ENCODE results near the gene GRIN3B.

The GRIN3B gene

DNA sequence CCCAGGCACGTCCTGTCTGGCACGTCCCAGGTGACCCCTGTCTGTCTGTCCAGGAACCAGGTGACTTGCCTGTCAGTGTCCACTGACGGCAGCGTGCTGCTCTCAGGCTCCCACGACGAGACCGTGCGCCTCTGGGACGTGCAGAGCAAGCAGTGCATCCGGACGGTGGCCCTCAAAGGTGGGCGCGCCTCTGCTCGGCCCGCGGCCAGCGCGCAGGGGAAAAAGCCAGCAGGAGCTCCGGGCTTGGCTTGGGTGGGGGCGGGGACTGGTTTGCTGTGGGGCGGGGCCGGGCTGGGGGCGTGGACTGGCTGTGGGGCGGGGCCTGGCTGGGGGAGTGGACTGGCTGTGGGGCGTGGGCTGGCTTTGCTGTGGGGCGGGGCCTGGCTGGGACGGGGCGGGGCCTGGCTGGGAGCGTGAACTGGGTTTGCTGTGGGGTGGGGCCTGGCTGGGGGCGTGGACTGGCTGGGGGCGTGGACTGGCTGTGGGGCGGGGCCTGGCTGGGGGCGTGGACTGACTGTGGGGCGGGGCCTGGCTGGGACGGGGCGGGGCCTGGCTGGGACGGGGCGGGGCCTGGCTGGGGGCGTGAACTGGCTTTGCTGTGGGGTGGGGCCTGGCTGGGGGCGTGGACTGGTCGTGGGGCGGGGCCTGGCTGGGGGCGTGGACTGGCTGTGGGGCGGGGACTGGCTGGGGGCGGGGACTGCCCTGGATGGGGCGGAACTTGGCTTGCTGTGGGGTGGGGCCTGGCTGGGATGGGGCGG lies 8.9 kb upstream of the GRIN3B start:
- no peak for DNase-seq (ENCODE audit: low spot score)

DNA sequence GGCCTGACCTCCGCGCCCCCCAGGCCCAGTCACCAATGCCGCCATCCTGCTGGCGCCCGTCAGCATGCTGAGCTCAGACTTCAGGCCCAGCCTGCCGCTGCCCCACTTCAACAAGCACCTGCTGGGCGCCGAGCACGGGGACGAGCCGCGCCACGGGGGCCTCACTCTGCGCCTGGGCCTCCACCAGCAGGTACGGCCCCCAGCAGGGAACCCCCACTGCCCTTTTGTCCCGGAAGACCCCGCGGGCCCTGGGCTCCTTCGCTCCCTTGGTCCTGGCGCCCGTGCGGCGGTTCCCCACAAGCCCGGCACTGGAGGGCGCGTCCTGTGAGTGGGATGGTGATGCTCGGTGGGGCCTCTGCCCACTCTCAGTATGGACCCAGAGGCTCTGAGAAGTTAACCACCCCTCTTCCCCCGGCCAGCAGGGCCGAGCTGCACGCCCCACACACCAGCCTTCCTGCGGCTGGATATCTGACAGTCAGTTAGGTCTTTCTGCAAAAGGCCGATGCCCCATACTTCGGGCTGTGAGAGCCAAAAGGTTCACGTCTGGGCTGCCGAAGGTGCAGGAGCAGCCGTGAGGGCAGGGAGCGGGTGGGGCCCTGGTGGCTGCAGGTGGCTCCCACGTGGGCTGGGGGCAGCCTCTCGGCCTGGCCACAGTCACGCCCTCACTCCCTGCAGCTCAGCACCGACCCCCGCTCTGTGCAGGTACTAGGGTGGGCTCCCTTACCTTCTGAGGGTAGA lies 8.1 kb upstream of the GRIN3B start:
- no peak for DNase-seq (ENCODE audit: low spot score)

DNA sequence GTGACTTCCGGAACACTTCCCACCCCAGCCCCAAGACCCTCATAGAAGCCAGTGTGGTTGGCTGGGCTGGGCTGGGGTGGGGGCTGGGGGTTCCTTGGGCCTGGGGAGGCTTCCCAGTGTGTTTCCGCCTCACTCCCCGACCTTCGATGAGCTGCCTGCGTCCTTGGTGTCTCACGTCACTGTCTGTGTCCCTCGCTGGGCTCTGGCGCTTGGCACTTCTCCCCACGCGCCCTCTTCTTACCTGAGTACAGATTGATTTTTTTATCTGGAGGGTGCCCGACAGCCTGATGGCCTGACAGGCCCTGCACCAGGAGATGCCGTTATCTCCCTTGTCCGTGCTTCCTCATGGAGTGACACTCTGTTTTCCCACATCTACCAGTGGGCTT lies 7.6 kb upstream of the GRIN3B start:
- no peak for DNase-seq (ENCODE audit: low spot score)

DNA sequence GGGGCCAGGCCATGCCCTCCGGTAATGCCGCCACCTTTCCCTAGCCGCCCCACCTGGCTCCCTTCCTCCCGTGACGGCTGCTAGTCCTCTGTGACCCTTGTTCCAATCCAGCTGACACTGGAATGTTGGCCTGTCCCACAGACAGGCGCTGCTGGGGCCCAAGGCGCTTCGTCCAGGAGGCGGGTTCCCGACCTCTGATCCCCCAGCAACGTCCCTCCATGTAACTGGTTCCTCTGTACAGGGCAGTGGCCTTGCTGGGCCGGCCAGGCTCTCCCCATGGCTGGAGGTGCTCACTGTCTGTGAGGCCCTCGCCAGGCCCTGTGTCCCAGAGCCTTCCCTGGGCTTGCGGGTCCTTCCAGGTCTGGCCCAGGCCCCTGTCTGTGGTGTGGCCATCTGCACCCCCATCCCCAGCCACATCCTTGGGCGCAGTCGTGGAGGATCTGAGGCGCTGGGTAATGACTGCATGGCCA lies 6.8 kb upstream of the GRIN3B start:
- no peak for DNase-seq (ENCODE audit: low spot score)

DNA sequence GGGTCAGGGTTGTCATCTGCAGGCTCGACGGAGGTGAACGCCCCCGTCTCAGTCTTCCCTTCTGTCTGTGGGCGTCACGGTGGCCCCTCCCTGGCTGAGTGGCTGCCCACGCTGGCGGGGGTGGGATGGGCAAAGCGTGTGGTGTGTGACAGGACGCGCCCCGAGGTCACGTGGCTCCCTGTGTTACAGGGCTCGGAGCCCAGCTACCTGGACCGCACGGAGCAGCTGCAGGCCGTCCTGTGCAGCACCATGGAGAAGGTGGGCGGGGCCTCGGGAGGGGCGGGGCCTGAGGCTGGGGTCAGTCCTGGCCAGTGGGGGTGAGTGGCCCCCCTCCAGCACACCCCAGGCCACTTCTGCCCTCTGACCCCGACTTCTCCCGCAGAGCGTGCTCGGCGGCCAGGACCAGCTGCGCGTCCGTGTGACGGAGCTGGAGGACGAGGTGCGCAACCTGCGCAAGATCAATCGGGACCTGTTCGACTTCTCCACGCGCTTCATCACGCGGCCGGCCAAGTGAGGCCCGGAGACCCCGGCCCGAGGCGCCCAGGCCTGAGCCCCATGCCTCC lies 6.3 kb upstream of the GRIN3B start:
- no peak for DNase-seq (ENCODE audit: low spot score)

DNA sequence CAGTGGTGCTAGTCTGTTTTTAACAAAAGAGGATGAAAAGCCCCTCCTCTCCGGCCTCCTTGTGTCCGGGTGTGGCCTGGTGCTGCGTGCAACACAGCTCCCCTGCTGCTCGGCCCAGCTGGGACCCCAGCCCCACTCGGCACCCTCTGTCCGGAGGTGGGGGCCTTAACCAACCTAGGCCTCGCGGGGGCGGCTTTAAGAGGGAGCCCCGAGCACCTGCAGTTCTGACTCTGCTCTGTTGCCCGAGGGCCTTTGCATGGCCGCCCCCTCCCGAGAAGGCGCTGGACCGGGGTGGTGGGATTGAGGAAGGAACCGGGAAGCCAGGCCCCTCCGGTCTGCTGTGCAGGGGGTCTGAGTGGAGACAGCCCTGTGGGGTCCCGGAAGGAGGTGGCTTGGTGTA lies 5.7 kb upstream of the GRIN3B start:
- DNase-seq (ENCODE audit: low spot score): no peak

DNA sequence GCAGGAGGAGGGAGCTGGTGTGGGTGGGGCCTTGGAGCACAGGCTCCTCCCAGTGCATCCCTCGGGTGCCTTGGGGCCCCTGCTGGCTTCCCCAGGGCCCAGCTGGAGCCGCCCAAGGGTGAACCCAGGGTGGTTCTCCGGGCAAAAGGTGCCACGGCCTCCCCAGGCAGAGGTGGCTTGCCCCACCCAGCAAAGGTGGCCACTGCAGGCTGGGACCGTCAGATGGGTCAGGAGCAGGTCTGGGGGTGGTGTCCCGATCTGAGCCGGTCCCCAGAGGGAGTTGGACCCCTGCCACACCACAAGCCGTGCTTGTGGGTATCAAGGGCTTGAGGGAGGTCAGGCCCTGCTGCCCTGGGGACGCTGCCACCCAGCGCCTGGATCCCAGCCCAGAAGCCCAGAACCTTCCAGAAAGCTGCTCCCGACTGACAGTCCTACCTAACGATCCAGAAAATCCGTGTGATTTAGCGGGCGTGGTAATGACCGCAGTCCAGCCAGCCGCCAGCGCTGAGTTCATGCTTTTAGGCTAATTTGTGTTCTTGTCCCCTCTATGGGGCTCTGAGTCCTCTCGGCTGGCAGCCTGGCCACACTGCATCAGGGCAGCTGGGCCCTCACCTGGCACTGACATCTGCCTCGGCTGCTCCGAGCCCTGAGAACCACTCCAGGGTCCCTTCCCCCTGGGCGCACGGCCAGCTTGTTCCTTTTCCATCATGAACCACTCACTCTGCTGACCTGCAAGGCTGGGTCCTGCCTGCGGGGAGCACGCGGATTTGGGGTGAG lies 5.0 kb upstream of the GRIN3B start:
- no peak for DNase-seq (ENCODE audit: low spot score)

DNA sequence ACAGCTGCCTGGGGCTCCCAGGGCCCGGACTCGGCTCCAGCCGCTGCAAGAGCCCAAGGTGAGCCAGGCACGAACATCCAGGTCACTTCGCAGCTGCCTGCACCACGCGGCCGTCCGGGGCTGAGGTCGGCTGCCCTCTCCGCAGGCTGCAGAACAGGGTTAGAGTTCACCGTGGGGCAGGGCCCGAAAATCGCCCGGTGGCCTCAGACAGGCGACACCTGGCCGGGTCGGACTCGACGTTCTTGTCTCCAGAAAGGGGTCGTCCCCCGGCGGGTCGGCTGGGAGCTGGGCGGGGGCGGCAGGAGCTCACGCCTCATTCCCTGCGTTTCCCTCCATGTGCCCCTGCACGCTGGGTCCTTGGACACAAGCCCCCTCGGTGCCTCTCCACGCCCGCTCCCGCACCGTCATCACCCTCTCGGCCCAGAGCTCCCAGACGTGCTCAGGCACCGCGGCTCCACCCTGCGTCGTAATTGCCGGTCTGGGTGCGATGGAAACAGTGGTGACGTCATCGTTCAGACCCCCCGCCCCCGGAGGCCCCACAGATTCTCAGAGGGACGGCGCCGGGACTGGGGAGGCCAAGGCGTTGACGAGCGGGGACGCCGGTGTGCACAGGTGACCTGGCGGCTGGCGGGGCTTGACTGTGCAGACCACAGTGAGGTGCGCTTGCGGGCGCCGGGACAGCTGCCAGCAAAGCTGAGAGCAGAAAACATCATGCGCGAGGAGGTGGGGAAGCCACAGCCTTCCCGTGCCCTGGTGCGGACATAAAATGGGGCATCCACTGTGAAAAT lies 4.0 kb upstream of the GRIN3B start:
- no peak for DNase-seq (ENCODE audit: low spot score)

DNA sequence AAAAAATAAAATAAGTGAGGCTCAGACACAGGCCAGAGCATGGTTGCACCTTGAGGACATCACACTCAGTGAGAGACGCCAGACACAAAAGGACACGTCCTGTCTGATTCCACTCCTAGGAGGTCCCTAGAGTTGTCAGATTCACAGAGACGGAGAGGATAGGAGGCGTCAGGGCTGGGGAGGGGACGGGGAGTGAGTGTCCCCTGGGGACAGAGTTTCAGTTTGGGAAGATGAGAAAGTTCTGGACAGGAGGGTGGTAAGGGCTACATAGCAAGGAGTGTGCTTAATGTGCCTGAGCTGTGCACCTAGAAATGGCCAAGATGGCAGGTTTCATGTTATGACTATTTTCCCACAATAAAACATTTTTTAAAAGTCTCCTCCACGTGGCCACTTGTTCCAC lies 2.2 kb upstream of the GRIN3B start:
- DNase-seq (ENCODE audit: low spot score): no peak

DNA sequence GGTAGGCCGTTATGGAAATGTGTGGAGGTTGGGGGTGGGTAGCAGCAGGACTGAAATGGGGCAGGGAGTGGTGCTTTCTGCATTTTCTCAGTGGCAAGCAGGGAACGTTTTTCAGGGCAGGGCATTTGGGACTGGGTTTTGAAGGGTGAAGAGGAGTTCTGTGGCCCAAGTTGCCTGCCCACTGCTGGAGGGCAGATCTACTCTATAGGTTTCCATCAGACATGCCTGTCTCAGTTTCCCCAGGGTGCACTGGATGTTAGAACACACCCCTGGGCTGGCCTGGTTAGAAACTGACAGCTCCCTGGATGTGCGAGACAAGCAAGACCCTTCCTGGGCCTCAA lies 870 bp upstream of the GRIN3B start:
- no peak for DNase-seq (ENCODE audit: low spot score)

DNA sequence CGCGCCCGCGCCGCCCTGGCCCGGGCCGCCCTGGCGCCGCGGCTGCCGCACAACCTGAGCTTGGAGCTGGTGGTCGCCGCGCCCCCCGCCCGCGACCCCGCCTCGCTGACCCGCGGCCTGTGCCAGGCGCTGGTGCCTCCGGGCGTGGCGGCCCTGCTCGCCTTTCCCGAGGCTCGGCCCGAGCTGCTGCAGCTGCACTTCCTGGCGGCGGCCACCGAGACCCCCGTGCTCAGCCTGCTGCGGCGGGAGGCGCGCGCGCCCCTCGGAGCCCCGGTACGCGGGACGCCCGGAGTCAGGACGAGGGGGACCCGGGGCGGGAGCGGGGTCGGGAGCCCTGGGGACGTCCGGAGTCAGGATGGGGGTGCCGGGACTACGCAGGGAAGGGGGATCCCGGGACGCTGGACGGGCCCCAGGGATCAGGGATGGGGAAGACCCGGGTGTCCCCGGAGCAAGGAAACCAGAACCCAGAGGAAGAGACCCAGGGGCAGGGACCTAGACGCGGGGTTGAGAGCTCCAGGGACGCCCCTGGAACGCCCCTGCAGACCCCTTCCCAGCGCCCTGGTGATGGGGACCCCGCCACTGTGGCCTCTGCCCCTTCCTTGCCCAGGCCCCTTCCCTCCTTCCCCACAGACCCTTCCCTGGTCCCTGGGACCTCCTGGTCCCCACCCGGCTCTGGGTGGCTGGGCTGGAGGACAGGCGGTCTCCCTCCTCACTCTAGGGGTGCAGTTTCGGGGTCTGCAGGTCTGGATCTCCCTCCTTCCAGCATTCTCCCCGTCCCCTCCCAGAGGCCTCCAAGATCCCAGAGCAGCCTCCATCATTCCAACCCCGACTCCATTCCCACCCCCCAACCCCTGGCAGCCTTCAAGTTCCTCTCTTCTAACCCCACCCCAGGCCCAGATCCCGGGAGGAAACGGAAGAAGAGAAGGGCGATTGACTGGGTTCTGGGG lies 645 bp downstream of the GRIN3B start:
- no peak for DNase-seq (ENCODE audit: low spot score)

DNA sequence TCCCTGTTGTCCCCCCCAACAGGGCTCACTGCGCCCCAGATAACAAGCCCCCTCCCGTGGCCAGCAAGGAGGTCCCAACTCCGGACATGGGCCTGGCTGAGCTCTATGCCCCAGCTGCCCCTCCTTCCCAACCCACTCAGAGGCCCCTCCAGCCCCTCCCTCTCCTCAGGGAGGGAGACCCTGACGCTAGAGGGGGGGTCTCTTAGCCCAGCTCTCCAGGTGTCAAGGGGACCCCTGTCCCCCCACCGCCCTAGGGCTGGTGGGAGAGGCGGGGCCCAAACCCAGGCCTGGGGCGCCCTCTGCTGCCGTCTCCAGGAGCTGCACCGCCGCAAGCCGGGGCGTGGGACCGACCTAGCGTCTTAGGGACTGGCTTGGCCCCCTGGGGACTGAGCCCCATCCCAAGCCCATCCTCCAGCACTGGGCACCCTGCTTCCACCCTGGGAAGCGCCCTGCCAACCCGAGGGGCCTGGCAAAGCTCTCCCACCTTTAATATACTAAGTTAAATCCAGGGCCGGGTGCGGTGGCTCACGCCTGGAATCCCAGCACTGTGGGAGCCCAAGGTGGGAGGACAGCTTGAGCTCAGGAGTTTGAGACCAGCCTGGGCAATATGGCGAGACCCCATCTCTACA lies 1.4 kb downstream of the GRIN3B start:
- no peak for DNase-seq (ENCODE audit: low spot score)

DNA sequence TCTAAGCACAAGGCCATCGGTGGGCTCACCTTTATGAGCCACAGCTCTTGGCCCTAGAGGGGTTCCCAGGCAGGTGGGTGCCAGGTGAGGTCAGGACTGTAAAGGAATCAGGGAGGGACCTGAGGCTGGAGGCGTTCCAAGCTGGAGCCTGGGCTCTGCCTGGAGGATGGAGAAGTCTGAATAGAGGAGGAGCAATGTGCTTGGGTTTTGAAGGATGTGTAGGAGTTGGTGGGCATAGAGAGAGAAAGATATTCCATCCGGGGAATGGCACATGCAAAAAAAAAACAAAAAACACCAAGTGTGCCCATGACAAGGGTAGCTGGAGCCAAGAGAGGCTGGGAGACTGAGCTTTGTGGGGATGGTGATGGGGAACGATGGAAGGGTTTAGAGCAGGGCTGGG lies 2.4 kb downstream of the GRIN3B start:
- no peak for DNase-seq (ENCODE audit: low spot score)

DNA sequence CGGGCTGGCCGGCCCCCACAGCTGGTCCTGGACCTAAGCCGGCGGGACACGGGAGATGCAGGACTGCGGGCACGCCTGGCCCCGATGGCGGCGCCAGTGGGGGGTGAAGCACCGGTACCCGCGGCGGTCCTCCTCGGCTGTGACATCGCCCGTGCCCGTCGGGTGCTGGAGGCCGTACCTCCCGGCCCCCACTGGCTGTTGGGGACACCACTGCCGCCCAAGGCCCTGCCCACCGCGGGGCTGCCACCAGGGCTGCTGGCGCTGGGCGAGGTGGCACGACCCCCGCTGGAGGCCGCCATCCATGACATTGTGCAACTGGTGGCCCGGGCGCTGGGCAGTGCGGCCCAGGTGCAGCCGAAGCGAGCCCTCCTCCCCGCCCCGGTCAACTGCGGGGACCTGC lies 3.1 kb downstream of the GRIN3B start:
- no peak for DNase-seq (ENCODE audit: low spot score)

DNA sequence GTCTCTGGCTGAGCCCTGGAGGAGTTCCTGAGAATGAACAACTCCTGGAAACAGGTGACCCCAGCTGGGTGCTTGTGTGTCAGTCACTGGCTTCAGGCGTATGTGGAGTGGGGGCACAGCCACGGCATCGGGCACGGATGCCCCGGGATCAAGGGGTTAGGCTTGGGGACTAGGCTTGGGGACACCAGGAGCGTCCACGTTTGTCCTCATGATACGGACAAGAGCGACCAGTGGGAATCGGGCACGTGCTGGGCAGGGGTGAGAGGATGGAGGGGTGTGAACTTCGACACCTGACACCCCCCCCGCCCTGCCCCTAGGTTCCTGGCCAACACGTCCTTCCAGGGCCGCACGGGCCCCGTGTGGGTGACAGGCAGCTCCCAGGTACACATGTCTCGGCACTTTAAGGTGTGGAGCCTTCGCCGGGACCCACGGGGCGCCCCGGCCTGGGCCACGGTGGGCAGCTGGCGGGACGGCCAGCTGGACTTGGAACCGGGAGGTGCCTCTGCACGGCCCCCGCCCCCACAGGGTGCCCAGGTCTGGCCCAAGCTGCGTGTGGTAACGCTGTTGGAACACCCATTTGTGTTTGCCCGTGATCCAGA lies 4.1 kb downstream of the GRIN3B start:
- no peak for DNase-seq (ENCODE audit: low spot score)

DNA sequence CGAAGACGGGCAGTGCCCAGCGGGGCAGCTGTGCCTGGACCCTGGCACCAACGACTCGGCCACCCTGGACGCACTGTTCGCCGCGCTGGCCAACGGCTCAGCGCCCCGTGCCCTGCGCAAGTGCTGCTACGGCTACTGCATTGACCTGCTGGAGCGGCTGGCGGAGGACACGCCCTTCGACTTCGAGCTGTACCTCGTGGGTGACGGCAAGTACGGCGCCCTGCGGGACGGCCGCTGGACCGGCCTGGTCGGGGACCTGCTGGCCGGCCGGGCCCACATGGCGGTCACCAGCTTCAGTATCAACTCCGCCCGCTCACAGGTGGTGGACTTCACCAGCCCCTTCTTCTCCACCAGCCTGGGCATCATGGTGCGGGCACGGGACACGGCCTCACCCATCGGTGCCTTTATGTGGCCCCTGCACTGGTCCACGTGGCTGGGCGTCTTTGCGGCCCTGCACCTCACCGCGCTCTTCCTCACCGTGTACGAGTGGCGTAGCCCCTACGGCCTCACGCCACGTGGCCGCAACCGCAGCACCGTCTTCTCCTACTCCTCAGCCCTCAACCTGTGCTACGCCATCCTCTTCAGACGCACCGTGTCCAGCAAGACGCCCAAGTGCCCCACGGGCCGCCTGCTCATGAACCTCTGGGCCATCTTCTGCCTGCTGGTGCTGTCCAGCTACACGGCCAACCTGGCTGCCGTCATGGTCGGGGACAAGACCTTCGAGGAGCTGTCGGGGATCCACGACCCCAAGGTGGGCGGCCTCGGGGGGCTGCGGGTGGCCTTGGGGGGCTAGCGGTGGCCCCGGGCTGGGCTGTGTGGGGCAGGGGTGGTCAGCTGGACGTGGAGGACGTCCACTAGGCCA lies 4.8 kb downstream of the GRIN3B start:
- no peak for DNase-seq (ENCODE audit: low spot score)

DNA sequence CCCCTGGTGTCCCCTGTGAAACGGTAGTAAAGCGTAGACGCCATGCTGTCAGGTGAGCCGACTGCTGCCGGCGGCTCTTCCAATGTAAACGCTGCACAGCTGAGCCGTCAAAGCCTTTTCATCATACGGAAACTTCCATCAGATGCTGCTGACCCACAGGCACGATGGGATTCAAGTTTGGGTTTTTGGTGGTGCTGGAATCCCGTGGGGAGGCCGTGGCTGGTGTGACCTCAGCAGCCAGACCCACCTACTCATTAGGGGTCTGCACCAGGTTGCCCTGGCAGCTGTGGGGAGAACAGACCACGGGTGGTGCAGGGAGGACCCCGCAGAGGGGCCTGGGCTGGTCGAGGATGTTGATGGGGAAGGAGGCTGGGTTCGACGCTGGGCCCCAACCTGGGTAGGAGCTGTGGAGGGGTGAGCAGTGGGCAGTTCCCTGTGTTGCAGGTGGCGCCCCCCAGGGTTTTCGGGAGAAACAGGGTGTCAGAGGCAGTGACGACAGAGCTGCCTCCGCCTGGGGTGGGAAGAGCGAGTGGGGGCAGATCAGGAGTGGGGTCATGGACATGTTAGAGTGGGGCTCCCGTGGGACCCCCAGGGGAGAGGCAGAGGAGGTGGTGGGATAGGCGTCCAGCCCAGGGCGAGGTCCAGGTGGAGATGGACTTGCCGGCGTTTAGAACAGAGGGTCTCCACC lies 6.6 kb downstream of the GRIN3B start:
- no peak for DNase-seq (ENCODE audit: low spot score)
